GM18519 (cell line): ENCODE results near the gene METTL15.
"Not testable (repeated sequence)": the region's sequence is repeated elsewhere in the genome, so short reads cannot be mapped to it uniquely, and the experiment has no call there.

Experiments used
- ATAC-seq: cut with Tn5 transposase; IDR thresholded peaks from one replicate; pipeline ENCODE4 v1.9.1; 2021; ENCODE audit warnings: mild to moderate bottlenecking, moderate library complexity; ENCODE audit not compliant: unreplicated experiment, low FRiP score

METTL15 gene

DNA sequence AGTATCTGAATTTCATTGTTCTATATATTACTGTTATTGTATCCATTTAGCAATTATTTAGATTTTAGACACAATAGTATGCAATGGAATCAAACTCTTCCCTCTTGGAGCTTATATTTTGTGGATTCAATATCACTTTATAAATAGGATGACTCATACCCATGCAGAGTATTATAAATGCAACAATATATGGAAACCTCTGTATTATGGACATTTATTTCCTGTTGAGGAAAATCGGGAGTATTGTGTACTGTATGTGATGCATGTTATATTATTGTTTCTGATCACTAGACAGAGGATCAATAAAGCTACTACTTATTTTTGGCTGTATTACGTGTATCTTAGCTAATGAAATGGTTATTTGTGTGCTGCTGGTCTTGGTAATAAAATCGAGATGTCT is 770 bp downstream of the METTL15 start:
- no peak for ATAC-seq

DNA sequence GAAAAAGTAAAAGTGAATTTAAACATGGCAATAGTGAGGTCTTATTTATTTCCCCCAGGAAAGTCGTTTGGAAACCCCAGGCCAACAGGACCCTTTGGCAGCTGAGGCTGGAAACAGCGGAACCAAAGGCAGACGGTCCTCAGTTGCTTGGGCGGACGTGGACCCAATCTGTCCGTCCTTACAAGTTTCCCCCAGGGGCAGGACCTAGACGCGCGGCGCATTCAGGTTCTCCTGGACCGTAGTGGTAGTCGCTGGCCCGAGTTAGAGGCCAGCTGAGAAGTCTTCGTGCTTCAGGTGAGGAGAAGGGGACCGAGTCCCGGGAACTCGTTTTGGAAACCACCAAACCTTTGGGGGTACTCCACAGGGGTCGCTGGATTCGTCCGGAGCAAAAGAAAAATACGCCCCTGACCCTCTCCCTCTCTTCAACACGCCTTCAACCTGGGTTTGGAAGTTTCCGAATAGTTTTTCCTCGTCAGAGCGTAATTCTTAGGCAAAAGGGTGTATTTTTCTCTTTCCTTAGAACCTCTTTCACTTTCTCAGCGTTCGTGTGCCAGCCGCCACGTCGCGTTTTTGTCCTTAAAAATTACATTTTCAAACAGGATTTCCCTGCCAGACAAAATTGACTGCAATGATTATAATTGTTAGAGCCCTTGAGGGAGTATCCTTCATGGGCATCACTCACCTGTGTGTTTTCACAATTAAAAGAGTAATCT is 2.1 kb downstream of the METTL15 start:
- ATAC-seq, result peak; percentile 21

DNA sequence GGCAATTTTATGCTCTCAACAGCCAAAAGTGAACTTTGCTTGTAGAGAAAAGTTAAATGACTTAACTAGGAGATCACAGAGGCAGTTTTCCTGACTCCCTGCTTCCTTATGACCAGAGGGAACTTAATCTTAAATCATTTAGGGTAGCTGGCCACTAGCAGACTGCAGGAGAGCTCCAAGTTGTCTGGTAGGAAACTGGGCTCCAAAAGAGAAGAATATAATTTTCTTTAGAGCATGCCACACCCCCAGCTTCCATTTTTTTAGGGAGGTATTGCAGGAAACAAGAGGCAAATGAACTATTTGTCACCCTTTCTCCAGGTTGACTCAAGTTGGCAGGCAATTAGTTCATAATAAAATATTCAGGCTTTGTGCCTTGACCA is 2.6 kb downstream of the METTL15 start:
- ATAC-seq, result no peak

DNA sequence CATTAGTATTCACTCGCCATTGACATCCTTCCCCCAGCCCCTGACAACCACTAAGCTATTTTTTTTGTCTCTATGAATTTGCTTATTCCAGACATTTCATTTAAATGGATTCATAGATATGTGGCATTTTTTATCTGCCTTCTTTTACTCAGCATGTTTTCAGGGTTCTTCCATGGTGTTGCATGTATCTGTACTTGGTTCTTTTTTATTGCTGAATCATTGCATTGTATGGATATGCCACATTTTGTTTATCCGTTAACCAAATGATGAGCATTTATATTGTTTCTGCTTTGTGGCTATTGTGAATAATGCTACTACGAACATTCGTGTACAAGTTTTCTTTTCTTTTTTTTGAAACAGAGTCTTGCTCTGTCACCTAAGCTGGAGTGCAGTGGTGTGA is 5.9 kb downstream of the METTL15 start:
- ATAC-seq, result no peak

DNA sequence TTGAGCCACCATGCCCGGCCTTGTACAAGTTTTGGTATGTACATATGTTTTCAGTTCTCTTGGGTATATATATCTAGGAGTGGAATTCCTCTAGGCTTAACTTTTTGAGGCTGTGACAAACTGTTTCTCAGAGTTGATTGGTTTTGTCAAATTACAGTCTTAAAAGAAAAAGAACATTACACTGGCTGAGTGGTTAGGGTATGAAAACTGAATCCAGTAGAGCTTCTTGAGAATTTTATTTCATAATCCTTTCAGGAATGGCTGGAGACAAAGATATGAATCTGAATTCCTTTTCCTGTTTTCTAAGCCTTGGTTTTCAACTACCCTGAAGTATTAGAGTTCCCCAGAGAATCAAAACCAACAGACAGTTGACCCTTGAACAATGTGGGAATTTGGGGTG is 6.5 kb downstream of the METTL15 start:
- ATAC-seq, result no peak

DNA sequence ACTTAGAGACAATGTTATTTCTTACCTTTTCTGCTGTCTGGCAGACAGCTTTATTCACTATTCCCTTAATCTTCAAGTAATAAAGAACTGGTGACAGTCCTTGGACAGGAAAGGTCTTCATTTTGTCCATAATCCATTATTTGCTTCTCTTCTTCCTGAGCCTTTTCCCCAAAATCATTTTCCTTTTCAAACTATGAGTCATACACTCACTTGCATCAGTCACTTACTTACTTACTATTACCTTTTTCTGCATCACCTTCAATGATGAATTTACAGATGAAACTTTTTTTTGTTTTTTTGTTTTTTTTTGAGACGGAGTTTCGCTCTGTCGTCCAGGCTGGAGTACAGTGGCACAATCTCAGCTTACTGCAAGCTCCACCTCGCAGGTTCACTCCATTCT is 9.5 kb downstream of the METTL15 start:
- ATAC-seq, result no peak

DNA sequence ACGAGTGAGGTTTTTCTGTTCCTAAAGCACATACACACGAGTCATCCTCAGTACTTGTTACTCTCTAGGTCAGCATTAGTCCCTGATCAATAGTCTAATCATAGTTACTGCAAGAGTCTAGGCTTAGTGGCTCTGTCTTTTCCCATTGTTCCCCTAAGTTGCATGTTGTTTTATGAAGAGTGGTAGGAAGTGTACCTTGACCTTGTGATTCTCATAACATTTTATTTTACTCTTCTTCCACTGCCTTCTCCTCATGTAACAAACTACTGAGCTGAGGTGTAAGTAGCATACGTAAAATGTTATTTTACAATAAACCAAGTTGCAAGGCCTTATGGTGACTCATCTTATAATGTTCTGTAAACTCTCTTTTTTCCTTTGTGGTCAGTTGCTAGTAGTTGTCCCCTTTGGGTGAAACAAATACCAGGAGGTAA is 15.0 kb downstream of the METTL15 start:
- no peak for ATAC-seq

DNA sequence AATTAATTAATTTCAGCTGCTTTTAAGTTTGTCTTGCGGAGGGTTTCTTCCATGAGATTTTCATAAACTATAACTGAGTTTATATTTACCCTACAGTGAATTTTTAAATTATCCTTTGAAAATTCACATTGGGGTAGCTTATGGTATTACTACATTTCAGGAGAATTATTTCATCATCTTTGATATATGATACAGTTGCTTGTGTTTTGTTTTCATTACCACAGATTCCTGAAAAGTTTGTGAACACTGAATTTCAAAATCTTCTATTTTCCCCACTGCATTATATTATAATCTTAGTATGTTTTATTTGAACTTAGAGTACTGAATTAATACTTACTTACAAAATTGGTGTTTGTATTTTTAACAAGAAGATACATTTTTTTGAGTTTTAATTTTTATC is 24.4 kb downstream of the METTL15 start:
- no peak for ATAC-seq

DNA sequence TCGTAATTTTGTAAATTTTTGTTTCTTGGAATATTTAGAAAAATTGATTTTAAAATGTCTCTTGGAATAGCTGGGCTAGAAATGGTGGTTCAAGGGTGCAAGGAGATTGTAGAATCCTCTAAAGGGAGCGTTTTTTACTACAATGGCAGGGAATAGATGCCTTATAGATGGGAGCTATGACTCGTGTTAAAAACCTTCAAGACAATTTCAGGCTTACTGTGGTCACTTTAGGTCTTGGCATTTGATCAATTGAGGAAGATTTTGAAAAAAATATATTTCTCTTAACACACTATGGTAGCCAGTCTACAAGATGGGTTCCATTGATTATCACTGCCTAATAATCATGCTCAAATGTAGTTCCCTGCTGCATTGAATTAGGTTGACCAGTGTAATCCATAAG is 25.0 kb downstream of the METTL15 start:
- ATAC-seq, result no peak

DNA sequence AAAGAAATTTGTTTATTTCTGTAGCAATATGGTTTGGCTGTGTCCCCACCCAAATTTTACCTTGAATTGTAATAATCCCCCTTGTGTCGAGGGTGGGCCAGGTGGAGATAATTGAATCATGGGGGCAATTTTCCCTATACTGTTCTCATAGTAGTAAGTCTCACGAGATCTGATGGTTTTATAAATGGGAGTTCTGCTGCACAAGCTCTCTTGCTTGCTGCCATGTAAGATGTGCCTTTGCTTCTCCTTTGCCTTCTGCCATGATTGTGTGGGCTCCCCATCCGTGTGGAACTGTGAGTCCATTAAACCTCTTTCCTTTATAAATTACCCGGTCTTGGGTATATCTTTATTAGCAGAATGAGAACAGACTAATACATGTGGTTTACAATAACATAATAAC is 28.0 kb downstream of the METTL15 start:
- not testable (repeated sequence) for ATAC-seq

DNA sequence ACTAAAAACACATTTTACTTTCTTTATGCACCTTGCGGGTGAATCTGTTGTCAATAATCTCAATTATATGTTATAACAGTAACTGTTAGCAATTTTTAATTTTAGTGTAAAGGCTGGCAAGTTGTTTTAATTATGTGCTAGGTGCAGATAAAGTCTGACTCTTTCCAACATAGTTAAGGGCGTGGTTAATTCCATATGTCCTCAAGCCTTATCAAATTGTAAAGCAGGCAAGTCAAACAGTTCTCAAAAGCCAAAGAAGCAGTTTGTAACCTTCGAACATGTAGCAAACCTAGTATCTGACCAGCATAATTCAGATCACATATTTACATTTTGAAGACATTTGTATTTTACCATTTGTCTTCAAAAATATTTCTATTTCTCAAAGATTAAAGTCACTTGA is 29.2 kb downstream of the METTL15 start:
- ATAC-seq, result no peak

DNA sequence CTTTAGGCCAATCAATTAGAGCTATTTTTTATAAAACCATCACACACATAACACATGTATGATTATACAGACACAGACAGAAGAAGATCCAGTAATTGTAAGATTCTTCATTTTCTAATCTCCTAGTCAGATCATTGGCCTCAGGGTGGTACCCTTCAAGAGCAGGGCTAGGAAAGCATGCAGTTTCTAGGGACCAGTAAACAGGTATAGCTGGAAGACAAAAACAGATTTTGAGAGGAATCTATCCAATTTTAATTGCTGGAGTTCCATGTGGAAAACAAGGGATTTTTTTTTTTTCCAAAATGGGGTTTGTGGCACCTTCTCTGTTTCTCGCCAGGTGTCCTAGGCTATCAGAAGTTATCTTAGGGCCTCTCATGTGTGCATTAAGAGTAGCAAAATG is 29.6 kb downstream of the METTL15 start:
- ATAC-seq, result no peak

DNA sequence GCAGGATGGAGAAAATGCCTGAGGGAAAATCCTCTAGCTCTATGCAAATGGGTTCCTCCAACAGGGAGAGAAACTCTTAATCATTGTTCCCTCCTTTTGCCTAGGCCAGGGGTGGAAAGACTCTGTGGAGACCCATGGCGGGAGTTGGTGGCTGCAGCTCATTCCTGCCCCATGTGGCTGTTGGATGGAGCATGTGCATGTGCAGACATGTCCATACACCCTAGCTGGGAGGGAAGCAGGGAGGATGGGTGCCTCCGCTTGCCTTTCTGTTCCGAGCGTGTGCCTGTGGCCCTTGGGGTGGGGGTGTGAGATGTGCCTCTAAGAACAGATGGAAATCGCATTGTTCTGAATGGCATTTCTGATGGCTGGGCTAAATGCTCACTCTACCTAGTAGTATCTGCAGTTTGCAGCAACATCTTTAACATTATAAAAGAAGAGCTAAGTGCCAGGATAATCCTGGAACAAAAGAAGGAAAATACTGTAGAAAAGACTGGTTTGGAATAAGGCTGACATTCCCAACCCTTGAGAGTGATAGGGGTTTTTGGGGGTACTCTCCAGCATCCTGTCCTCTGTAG is 31.7 kb downstream of the METTL15 start:
- ATAC-seq, result no peak

DNA sequence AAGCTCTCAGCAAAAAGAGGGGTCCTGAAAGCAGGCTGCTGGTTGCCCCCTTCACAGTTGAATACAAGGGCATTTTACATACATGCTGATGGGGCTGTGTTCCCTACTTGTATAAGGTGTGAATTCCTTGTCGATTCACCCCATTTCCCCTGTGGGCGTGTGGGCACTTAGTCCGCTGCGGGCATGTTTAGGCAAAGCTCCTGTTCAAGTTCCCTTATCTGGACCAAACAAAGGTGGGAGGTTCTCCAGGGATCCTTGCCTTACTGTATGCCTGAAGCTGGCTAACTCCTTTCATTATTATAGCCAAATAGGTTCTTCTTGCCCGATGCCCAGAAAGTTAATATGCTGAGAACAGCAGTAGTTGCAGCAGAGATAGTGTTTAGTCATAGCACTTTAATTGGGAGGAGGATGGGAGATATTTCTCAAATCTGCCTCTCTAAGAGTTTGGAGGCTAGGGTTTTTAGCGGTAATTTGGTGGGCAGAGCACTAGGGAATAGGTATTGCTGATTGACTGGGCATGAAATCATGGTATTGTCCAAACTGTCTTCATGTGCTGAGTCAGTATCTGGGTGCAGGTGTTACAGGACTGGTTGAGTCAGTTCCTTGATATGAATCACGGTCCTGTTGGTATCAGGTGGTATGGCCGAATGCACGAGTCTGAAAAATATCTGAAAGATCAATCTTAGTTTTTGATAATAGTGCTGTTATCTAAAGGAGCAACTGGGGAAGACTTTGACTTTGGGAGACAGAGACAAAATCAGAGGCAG is 32.7 kb downstream of the METTL15 start:
- ATAC-seq, result no peak

DNA sequence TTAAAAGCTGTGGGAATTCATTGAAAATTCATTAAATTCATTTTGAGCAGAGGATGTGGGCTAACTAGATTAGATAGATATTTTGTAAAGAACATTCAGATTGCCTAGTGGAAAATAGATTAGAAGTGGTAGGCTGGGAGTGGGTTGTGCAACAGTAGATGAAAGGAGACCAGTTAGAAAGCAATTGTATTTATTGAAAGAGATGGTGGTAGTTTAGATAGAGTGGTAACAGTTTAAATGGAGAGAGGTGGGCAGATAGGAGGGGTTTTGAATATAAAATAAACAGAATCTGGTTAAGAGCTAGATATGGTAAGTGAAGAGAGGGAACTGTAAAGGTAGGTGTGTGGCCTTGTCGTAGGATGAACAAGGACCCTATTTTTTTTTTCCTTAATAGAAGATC is 34.5 kb downstream of the METTL15 start:
- no peak for ATAC-seq

DNA sequence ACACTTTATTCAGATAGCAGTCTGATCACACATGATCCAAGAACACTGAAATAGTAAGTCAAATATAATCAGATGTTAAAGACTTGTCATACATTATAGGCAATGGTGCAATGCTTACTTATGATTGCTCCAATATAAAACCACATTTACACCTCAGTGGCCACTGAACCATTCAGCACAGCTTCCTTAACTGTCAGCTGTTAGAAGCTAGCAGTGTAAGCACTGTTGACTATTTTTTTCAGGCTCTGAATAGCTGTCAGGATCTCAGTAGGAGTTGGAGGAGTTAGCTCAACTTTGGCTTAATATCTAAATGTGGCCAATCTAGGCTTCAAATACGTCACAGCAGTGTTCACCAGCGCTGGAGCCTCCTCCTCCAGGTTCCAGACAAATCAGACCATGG is 36.6 kb downstream of the METTL15 start:
- ATAC-seq, result no peak

DNA sequence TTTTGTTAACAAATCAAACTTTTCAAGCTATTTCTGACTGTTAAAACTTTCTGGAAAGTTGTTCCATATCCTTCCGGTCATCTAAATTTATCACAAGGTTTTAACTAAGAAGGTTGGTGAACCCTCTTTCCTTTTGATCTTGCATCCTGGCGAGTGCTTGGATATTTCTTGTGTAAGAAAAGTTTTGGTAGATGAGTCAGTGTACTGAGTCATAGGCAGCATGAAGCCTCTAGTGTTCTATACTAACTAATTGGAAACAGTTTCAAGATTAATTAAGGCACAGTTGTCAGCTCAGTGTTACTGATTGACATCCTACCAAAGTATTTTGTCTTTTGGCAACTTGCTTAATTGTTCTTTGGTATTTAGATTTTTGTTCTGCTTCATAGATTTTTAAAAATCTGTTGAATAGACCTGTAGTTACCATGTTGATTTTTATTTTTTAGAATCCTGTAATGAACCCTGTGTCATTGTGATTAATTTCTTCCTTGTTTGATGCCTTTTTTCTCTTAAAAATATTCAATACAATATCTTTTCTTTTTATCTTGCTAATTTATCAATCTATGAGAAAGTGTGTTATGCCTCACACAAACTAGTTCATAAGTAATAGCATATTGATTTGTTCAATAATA is 38.0 kb downstream of the METTL15 start:
- ATAC-seq, result no peak

DNA sequence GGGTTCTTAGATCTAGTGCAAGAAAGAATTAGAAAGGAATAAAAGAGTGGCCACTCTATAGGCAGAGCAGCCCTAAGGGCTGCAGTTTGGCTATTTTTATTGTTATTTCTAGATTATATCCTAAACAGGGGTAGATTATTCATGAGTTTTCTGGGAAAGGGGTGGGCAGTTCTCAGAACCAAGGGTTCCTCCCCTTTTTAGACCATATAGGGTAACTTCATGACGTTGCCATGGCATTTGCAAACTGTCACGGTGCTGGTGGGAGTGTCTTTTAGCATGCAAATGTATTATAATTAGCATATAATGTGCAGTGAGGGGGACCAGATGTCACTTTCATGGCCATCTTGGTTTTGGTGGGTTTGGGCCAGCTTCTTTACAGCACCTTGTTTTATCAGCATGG is 44.6 kb downstream of the METTL15 start:
- ATAC-seq, result no peak

DNA sequence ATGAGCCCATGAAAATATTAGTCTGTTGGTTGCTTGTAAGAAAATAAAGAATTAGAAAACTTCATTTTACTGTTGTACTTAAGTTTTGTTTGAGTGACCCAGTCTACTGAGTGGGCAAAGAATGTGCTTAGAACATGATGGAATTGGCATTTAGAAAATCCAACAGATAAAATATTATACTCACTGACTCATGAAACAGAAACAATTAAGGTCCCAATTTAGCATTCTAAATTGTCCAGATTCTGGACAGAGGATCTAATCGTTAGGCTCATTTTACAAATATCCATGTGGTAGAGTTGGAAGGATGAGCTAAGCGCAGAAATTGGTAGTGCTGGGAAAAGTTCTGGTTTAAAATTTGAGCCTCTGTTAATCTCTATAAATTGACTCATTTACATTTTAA is 45.4 kb downstream of the METTL15 start:
- no peak for ATAC-seq

DNA sequence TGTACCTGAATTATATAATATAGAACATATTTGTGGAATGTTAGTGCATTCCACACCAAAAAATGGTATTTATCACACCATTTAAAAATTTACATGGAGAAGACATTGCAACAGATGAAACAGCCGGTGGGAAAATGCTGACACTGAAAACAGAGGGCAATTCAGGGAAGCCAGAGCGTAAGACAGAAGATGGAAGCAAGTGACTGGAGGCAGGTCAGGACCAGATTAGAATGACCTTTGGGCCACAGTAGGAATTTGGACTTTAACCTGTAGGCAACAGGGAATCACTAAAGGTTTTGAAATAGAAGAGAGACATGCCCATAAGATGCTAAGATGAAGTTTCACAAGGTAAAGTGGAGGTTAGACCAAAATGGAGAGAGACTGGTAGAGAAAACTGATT is 60.5 kb downstream of the METTL15 start:
- ATAC-seq, result no peak

DNA sequence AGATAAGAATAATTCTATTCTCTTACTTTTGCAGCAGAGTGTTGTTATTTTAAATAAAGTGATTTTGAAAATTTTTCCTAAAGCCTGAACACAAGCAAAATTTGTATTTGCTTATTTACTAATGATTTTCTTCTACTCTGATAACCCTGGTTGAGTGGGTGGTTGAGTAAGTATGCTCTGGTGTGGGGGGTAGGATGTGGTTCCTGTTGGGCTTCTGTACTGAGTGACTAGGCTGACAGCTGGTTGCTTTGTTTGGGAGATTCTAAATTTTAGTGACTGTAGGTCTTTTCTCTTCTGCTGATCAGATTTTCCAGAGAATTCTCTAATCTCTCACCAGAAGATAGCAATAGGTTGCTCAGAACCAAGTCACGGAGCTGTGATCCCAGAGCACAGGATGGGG is 61.6 kb downstream of the METTL15 start:
- ATAC-seq, result no peak
